T47D (cell line): Measurements from ENCODE around the gene CHURC1.

Source experiments
- DNase-seq, 2 experiments: peaks; one replicate each; pipeline versions ENCODE4 v3.0.0 to v3.0.0-alpha.2; 2011 to 2012; ENCODE audit warnings: low read depth in 1 of 2, low spot score in 1 of 2
- JUND ChIP-seq: IDR thresholded peaks from 2 replicates; pipeline ENCODE4 v1.6.1; 2012; ENCODE audit warnings: low read depth
- in situ Hi-C: cut with HindIII; loops from 2 replicates; pipeline ENCODE4 v1.10.0; 2016; ENCODE audit warnings: low sequenced_read_pairs, low pct_unique_long_range_greater_than_20kb

CHURC1 gene

GRCh38 chr14:64958743-64959142 lies 44.5 kb downstream of the CHURC1 start:
- no peak for TF ChIP-seq JUND
- DNase-seq, result no peak
- in situ Hi-C loops, result no loop called here

GRCh38 chr14:64960762-64961276 lies 46.6 kb downstream of the CHURC1 start:
- in situ Hi-C loops, result no loop called here
- TF ChIP-seq JUND, result no peak
- DNase-seq, result peak; percentile 55 to 88

GRCh38 chr14:64963611-64964010 lies 49.4 kb downstream of the CHURC1 start:
- no peak for TF ChIP-seq JUND
- no peak for DNase-seq
- in situ Hi-C loops, result no loop called here

GRCh38 chr14:64965356-64966000 lies 51.2 kb downstream of the CHURC1 start:
- no peak for DNase-seq
- no peak for TF ChIP-seq JUND
- in situ Hi-C loops, result no loop called here

GRCh38 chr14:64966976-64967375 lies 52.7 kb downstream of the CHURC1 start:
- in situ Hi-C loops, result no loop called here
- no peak for TF ChIP-seq JUND
- peak; percentile 88 to 98 for DNase-seq

- no peak for TF ChIP-seq JUND
- in situ Hi-C loops, result no loop called here
- DNase-seq, result no peak
Measured at GRCh38 chr14:64968167-64968566, 53.9 kb downstream of the CHURC1 start.

- TF ChIP-seq JUND, result no peak
- DNase-seq, result no peak
- in situ Hi-C loops, result no loop called here
Measured at GRCh38 chr14:64968651-64969050, 54.4 kb downstream of the CHURC1 start.

GRCh38 chr14:64970041-64970440 lies 55.8 kb downstream of the CHURC1 start:
- DNase-seq, result no peak
- no peak for TF ChIP-seq JUND
- in situ Hi-C loops, result no loop called here

GRCh38 chr14:64970776-64971477 lies 56.7 kb downstream of the CHURC1 start:
- DNase-seq, result peak in 1 of 2 experiments; percentile 48
- no peak for TF ChIP-seq JUND
- in situ Hi-C loops, result no loop called here

GRCh38 chr14:64971491-64971942 lies 57.3 kb downstream of the CHURC1 start:
- no peak for DNase-seq
- no peak for TF ChIP-seq JUND
- in situ Hi-C loops, result no loop called here

GRCh38 chr14:64971943-64972791 lies 57.9 kb downstream of the CHURC1 start, which contains the start of gene RAB15:
Gene RAB15, minus strand, starts transcription at chr14:64972336. Its CDS starts 260 bp downstream, at chr14:64972076.
- no peak for TF ChIP-seq JUND
- in situ Hi-C loops, result no loop called here
- peak; percentile 55 to 56 for DNase-seq

GRCh38 chr14:64973026-64973442 lies 58.8 kb downstream of the CHURC1 start:
- DNase-seq, result no peak
- TF ChIP-seq JUND, result no peak
- in situ Hi-C loops, result no loop called here
